HG03575 (cell line): ENCODE results near the gene LAMTOR4.

Experiments used
- ATAC-seq: cut with Tn5 transposase; IDR thresholded peaks from one replicate; pipeline ENCODE4 v1.9.1; 2021; ENCODE audit not compliant: unreplicated experiment, insufficient number of reproducible peaks, low FRiP score; ENCODE audit errors: extremely low read depth

Gene LAMTOR4

GRCh38 chr7:100148559-100149328 is at the start of gene LAMTOR4:
Gene LAMTOR4 (plus strand): TSS chr7:100148918. CDS start chr7:100148973, 55 bp downstream.
- ATAC-seq: peak; percentile 94

GRCh38 chr7:100099452-100099851 is 49.3 kb upstream of the LAMTOR4 start:
- no peak for ATAC-seq

- ATAC-seq: no peak
Observed at GRCh38 chr7:100100420-100101015, 48.2 kb upstream of the LAMTOR4 start.

- peak; percentile 48 for ATAC-seq
Observed at GRCh38 chr7:100101016-100101862, 47.5 kb upstream of the LAMTOR4 start, which contains the start of the genes AP4M1 and MCM7. Gene AP4M1 (plus strand): TSS chr7:100101643. CDS start chr7:100101715, 72 bp downstream. Gene MCM7 (minus strand): TSS chr7:100101397. CDS start chr7:100101294, 103 bp downstream.

- no peak for ATAC-seq
Observed at GRCh38 chr7:100102950-100103840, 45.5 kb upstream of the LAMTOR4 start.

- ATAC-seq: no peak
Observed at GRCh38 chr7:100105534-100105933, 43.2 kb upstream of the LAMTOR4 start.

- no peak for ATAC-seq
Observed at GRCh38 chr7:100106633-100107032, 42.1 kb upstream of the LAMTOR4 start.

- no peak for ATAC-seq
Observed at GRCh38 chr7:100107125-100107737, 41.5 kb upstream of the LAMTOR4 start.

- ATAC-seq: no peak
Observed at GRCh38 chr7:100107890-100108289, 40.8 kb upstream of the LAMTOR4 start.

- no peak for ATAC-seq
Observed at GRCh38 chr7:100109521-100110163, 39.1 kb upstream of the LAMTOR4 start.

- ATAC-seq: no peak
Observed at GRCh38 chr7:100111156-100111555, 37.6 kb upstream of the LAMTOR4 start.

- no peak for ATAC-seq
Observed at GRCh38 chr7:100111914-100112313, 36.8 kb upstream of the LAMTOR4 start.

GRCh38 chr7:100115026-100115425 is 33.7 kb upstream of the LAMTOR4 start:
- ATAC-seq: no peak

GRCh38 chr7:100118388-100119071 is 30.2 kb upstream of the LAMTOR4 start:
- ATAC-seq: no peak

- no peak for ATAC-seq
Observed at GRCh38 chr7:100119072-100119969, 29.4 kb upstream of the LAMTOR4 start, which contains the start of the genes CNPY4 and TAF6. Gene CNPY4 (plus strand): TSS chr7:100119634. CDS start chr7:100119745, 111 bp downstream. Gene TAF6 (minus strand): TSS chr7:100119358. CDS start chr7:100114209, 5,149 bp downstream.
